SK-MEL-5 (cell line): ENCODE results near the gene ZNF653. TPM values are rescaled to one million over a fixed set of nuclear protein-coding genes. Genes with fewer than 3 reads are reported as not detected.
"Not testable (repeated sequence)": the region's sequence is repeated elsewhere in the genome, so short reads cannot be mapped to it uniquely, and the experiment has no call there.

ENCODE experiments used
- DNase-seq: peaks from one replicate; pipeline ENCODE4 v3.0.0-alpha.2; 2016; ENCODE audit warnings: low read depth, low spot score
- in situ Hi-C: cut with HindIII; loops from 2 replicates; pipeline ENCODE4 v1.10.0; 2016; ENCODE audit warnings: low sequenced_read_pairs, high pct_unique_total_duplicates, low pct_unique_long_range_greater_than_20kb
- small RNA-seq, 2 experiments: library from RNA; depleted of rRNA; stranded (forward); fragments of <200 nt; gene quantifications; one replicate each; pipeline ENCODE3, GENCODE V24; 2014
- total RNA-seq: library from RNA; depleted of rRNA; stranded (reverse); fragments of >200 nt; shearing (Covaris generic); gene quantifications from 2 replicates; pipeline ENCODE4 v1.2.3, GENCODE V29; 2014; rRNA removed

Gene ZNF653
- total RNA-seq, 1 experiment from 2014 or later = 1.6 TPM

DNA sequence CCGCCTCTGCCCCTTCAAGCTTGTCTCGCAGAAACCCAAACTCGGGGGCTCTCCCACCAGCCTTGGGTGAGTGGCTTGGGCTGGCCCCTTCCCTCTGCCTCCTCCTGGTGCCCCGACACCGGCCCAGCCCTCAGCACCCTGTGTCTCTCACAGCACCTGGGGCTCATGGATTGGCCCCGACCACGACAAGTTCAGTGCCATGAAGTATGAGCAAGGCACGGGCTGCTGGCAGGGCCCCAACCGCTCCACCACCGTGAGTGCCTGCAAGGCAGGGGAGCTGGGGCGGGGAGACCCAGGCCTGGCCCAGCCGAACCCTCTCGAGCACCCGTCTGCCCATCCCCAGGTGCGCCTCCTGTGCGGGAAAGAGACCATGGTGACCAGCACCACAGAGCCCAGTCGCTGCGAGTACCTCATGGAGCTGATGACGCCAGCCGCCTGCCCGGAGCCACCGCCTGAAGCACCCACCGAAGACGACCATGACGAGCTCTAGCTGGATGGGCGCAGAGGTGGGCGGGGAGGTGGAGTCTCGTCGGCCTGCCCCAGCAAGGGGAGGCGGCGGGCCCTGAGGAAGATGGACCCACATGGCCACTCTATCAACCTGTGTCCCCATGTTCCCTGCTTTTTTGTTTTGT is 56.6 kb downstream of the ZNF653 start:
- in situ Hi-C loops = no loop called here
- DNase-seq = no peak

GRCh38 chr19:11448410-11448809 is 57.2 kb downstream of the ZNF653 start:
- no peak for DNase-seq
- in situ Hi-C loops = no loop called here

GRCh38 chr19:11447347-11448262 is 58.0 kb downstream of the ZNF653 start:
- DNase-seq = no peak
- in situ Hi-C loops = no loop called here

- DNase-seq = peak; percentile 61
- in situ Hi-C loops = no loop called here
These were observed 58.9 kb downstream of the ZNF653 start for GRCh38 chr19:11446652-11447301.

DNA sequence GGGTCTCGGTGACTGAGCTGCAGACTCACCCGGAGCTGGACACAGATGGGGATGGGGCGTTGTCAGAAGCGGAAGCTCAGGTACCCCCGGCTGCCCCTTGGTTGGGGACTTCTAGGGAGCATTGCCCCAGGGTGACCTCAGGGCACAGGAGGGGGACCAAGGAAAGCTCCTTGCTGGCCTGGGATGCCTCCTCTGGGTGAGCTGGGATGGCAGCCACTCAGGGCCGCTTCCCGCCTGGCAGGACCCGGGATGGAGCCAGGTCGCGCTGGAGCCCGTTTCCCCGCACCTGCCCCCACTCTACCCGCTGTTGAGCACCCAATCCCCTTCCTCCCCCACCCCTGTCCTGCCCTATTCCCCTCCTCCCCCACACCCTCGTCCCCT is 59.4 kb downstream of the ZNF653 start:
- in situ Hi-C loops = no loop called here
- DNase-seq = no peak

- DNase-seq = no peak
- in situ Hi-C loops = no loop called here
These were observed 60.5 kb downstream of the ZNF653 start for GRCh38 chr19:11445141-11445540.

- in situ Hi-C loops = no loop called here
- no peak for DNase-seq
These were observed 61.6 kb downstream of the ZNF653 start for GRCh38 chr19:11444059-11444458.

GRCh38 chr19:11437955-11438354 is 67.7 kb downstream of the ZNF653 start:
- DNase-seq = no peak
- in situ Hi-C loops = no loop called here

- no peak for DNase-seq
- in situ Hi-C loops = no loop called here
These were observed 69.8 kb downstream of the ZNF653 start for GRCh38 chr19:11435833-11436313.

- DNase-seq = peak; percentile 99
- in situ Hi-C loops = no loop called here
These were observed 70.4 kb downstream of the ZNF653 start, which contains the start of the genes ODAD3 and PRKCSH for GRCh38 chr19:11435057-11435832. ODAD3 (minus strand) TSS chr19:11435121; CDS start chr19:11435016, 105 bp downstream. PRKCSH (plus strand) TSS chr19:11435635; CDS start chr19:11436118, 483 bp downstream.

- no peak for DNase-seq
- in situ Hi-C loops = no loop called here
These were observed 71.0 kb downstream of the ZNF653 start for GRCh38 chr19:11434703-11435056.

GRCh38 chr19:11433526-11433925 is 72.1 kb downstream of the ZNF653 start:
- in situ Hi-C loops, DNase-seq: not testable (repeated sequence)

Small RNA genes within 50 kb of the gene (small RNA-seq; reads per million reads assigned to genes)
- 0.29 to 7.1 reads per million in 2 experiments for gene MIR7974
- 0 to 14.5 reads per million in 2 experiments for gene RN7SL833P

Other genes with a start within 250 kb of the ZNF653 start
- 3.5 and 3.9 TPM in 2 replicates for gene DOCK6, start 243.3 kb downstream of the ZNF653 start, total RNA-seq
- not detected in 2 replicates for gene TSPAN16, start 209.7 kb downstream of the ZNF653 start, total RNA-seq
- 7.6 and 9.3 TPM in 2 replicates for gene RAB3D, start 166.2 kb downstream of the ZNF653 start, total RNA-seq
- gene TMEM205, start 159.6 kb downstream of the ZNF653 start, total RNA-seq = 79.4 and 87.3 TPM in 2 replicates
- gene CCDC159, start 159.3 kb downstream of the ZNF653 start, total RNA-seq = 1.5 and 1.7 TPM in 2 replicates
- 4.9 and 7.6 TPM in 2 replicates for gene PLPPR2, start 150.4 kb downstream of the ZNF653 start, total RNA-seq
- gene SWSAP1, start 131.2 kb downstream of the ZNF653 start, total RNA-seq = 1.0 and 2.4 TPM in 2 replicates
- 8.0 and 9.2 TPM in 2 replicates for gene EPOR, start 121.5 kb downstream of the ZNF653 start, total RNA-seq
- gene RGL3, start 86.5 kb downstream of the ZNF653 start, total RNA-seq = 2.0 and 2.2 TPM in 2 replicates
- 0.08 TPM in 1 of 2 replicates, not detected in the other for gene ODAD3, start 70.7 kb downstream of the ZNF653 start, total RNA-seq
- 93.9 and 122 TPM in 2 replicates for gene PRKCSH, start 70.2 kb downstream of the ZNF653 start, total RNA-seq
- gene ELAVL3, start 24.8 kb downstream of the ZNF653 start, total RNA-seq = not detected in 2 replicates
- gene ECSIT, start 23.3 kb upstream of the ZNF653 start, total RNA-seq = 47.8 and 56.9 TPM in 2 replicates
- not detected in 2 replicates for gene CNN1, start 33.0 kb upstream of the ZNF653 start, total RNA-seq
- gene ELOF1, start 53.4 kb upstream of the ZNF653 start, total RNA-seq = 34.5 and 44.1 TPM in 2 replicates
- gene ACP5, start 71.8 kb upstream of the ZNF653 start, total RNA-seq = 64.7 and 68.3 TPM in 2 replicates
- gene ZNF627, start 91.6 kb upstream of the ZNF653 start, total RNA-seq = 12.6 and 13.2 TPM in 2 replicates
- gene ZNF823, start 233.1 kb upstream of the ZNF653 start, total RNA-seq = 3.1 and 4.4 TPM in 2 replicates